ENCODE measurements around the gene ASMTL. TPM values are rescaled to one million over a fixed set of nuclear protein-coding genes. Genes with fewer than 3 reads are reported as not detected.
A peak's percentile ranks its signal among the peaks of the same experiment; 100 is the strongest.

Gene ASMTL
- total and polyA plus RNA-seq, 2 of the 13 experiments (the other 11 are each of a cell fraction or from before 2014, with no cell fraction given) = 5.6 to 16.3 TPM

DNA sequence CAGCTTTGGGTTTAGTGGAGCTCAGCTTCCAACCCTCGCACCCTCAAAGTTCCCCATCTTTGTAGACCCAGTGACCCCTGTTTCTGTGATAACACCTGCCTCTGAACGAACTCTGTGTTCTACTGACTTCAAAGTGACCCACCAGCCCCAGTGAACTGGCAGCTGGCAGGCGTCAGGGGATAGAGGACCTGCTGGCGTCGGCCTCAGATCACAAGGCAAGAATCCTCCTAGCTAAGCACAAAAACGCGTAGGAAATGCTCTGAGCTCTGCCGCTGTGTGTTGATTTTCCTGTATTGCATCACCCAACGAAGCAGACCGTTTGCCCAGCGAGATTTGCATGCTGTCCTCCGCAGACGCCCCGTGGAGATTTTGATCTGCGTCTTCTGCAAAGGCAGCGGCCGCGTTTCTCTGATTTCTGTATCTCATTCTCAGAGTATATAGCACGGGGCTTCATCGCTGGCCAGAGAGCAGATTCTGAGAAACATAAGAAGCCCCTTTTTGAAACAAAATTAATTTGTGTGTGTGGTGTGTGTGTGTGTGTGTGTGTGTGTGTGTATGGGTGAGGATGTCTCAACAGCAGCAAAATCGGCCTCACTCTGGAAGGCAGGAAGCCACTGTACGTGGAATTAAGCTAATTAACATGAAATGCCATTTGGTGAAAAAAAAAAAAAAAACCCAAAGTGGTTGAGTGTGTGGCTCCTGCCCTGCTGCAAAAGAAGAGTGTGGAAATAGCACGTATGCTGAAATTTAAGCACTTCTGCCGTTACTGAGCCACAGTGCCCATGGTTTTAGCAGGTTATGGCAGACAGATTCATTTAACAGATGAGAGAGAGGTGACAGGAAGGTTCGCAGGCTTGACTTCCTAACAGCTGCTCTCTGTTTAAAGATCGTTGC is 29.2 kb upstream of the ASMTL start (continued):
- TF ChIP-seq, protein P1, sequence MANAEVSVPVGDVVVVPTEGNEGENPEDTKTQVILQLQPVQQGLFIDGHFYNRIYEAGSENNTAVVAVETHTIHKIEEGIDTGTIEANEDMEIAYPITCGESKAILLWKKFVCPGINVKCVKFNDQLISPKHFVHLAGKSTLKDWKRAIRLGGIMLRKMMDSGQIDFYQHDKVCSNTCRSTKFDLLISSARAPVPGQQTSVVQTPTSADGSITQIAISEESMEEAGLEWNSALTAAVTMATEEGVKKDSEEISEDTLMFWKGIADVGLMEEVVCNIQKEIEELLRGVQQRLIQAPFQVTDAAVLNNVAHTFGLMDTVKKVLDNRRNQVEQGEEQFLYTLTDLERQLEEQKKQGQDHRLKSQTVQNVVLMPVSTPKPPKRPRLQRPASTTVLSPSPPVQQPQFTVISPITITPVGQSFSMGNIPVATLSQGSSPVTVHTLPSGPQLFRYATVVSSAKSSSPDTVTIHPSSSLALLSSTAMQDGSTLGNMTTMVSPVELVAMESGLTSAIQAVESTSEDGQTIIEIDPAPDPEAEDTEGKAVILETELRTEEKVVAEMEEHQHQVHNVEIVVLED (CRISPR knock-in tag; IDR thresholded peaks at IDR 0.05; ENCODE audit: borderline replicate concordance) = no peak
- TF ChIP-seq, protein P2, sequence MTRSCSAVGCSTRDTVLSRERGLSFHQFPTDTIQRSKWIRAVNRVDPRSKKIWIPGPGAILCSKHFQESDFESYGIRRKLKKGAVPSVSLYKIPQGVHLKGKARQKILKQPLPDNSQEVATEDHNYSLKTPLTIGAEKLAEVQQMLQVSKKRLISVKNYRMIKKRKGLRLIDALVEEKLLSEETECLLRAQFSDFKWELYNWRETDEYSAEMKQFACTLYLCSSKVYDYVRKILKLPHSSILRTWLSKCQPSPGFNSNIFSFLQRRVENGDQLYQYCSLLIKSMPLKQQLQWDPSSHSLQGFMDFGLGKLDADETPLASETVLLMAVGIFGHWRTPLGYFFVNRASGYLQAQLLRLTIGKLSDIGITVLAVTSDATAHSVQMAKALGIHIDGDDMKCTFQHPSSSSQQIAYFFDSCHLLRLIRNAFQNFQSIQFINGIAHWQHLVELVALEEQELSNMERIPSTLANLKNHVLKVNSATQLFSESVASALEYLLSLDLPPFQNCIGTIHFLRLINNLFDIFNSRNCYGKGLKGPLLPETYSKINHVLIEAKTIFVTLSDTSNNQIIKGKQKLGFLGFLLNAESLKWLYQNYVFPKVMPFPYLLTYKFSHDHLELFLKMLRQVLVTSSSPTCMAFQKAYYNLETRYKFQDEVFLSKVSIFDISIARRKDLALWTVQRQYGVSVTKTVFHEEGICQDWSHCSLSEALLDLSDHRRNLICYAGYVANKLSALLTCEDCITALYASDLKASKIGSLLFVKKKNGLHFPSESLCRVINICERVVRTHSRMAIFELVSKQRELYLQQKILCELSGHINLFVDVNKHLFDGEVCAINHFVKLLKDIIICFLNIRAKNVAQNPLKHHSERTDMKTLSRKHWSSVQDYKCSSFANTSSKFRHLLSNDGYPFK (CRISPR knock-in tag; IDR thresholded peaks at IDR 0.05; ENCODE audit: borderline replicate concordance) = no peak
- no peak for TF ChIP-seq CBX2 (IDR thresholded peaks at IDR 0.05; ENCODE audit: low read depth, low read length)
- no peak for TF ChIP-seq CBX2 (CRISPR knock-in tag; IDR thresholded peaks at IDR 0.05; ENCODE audit: low read depth)
- TF ChIP-seq, protein P3, sequence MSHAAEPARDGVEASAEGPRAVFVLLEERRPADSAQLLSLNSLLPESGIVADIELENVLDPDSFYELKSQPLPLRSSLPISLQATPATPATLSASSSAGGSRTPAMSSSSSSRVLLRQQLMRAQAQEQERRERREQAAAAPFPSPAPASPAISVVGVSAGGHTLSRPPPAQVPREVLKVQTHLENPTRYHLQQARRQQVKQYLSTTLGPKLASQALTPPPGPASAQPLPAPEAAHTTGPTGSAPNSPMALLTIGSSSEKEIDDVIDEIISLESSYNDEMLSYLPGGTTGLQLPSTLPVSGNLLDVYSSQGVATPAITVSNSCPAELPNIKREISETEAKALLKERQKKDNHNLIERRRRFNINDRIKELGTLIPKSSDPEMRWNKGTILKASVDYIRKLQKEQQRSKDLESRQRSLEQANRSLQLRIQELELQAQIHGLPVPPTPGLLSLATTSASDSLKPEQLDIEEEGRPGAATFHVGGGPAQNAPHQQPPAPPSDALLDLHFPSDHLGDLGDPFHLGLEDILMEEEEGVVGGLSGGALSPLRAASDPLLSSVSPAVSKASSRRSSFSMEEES (CRISPR knock-in tag; IDR thresholded peaks at IDR 0.05) = peak; percentile 91
- TF ChIP-seq, protein P4, sequence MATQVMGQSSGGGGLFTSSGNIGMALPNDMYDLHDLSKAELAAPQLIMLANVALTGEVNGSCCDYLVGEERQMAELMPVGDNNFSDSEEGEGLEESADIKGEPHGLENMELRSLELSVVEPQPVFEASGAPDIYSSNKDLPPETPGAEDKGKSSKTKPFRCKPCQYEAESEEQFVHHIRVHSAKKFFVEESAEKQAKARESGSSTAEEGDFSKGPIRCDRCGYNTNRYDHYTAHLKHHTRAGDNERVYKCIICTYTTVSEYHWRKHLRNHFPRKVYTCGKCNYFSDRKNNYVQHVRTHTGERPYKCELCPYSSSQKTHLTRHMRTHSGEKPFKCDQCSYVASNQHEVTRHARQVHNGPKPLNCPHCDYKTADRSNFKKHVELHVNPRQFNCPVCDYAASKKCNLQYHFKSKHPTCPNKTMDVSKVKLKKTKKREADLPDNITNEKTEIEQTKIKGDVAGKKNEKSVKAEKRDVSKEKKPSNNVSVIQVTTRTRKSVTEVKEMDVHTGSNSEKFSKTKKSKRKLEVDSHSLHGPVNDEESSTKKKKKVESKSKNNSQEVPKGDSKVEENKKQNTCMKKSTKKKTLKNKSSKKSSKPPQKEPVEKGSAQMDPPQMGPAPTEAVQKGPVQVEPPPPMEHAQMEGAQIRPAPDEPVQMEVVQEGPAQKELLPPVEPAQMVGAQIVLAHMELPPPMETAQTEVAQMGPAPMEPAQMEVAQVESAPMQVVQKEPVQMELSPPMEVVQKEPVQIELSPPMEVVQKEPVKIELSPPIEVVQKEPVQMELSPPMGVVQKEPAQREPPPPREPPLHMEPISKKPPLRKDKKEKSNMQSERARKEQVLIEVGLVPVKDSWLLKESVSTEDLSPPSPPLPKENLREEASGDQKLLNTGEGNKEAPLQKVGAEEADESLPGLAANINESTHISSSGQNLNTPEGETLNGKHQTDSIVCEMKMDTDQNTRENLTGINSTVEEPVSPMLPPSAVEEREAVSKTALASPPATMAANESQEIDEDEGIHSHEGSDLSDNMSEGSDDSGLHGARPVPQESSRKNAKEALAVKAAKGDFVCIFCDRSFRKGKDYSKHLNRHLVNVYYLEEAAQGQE (IDR thresholded peaks at IDR 0.05; ENCODE audit: borderline replicate concordance in 1 of 2, low read depth in 1 of 2, low read length in 2 of 2) = no peak
- TF ChIP-seq ZNF670 (CRISPR knock-in tag; IDR thresholded peaks at IDR 0.05; ENCODE audit: borderline replicate concordance) = no peak
- no peak for TF ChIP-seq PAF1 (CRISPR knock-in tag; IDR thresholded peaks at IDR 0.05)
- no peak for TF ChIP-seq ISX (CRISPR knock-in tag; conservative IDR thresholded peaks at IDR 0.05)
- TF ChIP-seq NR2F1 (CRISPR knock-in tag; IDR thresholded peaks at IDR 0.05) = no peak
- TF ChIP-seq MEF2D (CRISPR knock-in tag; IDR thresholded peaks at IDR 0.05) = peak; percentile 54; the same call in 1 of the 2 replicates
- TF ChIP-seq IKZF1 (IDR thresholded peaks at IDR 0.05) = no peak
- TF ChIP-seq, protein P5, sequence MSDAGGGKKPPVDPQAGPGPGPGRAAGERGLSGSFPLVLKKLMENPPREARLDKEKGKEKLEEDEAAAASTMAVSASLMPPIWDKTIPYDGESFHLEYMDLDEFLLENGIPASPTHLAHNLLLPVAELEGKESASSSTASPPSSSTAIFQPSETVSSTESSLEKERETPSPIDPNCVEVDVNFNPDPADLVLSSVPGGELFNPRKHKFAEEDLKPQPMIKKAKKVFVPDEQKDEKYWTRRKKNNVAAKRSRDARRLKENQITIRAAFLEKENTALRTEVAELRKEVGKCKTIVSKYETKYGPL (CRISPR knock-in tag; IDR thresholded peaks at IDR 0.05) = no peak
- no peak for TF ChIP-seq FOXK2 (IDR thresholded peaks at IDR 0.05)
- no peak for TF ChIP-seq ZZZ3 (CRISPR knock-in tag; IDR thresholded peaks at IDR 0.05; ENCODE audit: borderline replicate concordance)
- no peak for TF ChIP-seq TMF1 (CRISPR knock-in tag; IDR thresholded peaks at IDR 0.05; ENCODE audit: low read depth)
